GM21447 (cell line): ENCODE measurements around the gene NCK2.

ENCODE experiments used
- ATAC-seq: cut with Tn5 transposase; IDR thresholded peaks from one replicate; pipeline ENCODE4 v1.9.1; 2021; ENCODE audit not compliant: unreplicated experiment

The NCK2 gene

GRCh38 chr2:105744909-105745853 is at the start of gene NCK2:
TSS of gene NCK2 (plus strand) at chr2:105744912. CDS start at chr2:105855064, 110,152 bp downstream.
- ATAC-seq = peak; percentile 12

GRCh38 chr2:105697781-105698449 is 46.8 kb upstream of the NCK2 start:
- no peak for ATAC-seq

GRCh38 chr2:105698820-105699219 is 45.9 kb upstream of the NCK2 start:
- ATAC-seq = no peak

- ATAC-seq = no peak
These were observed 43.7 kb upstream of the NCK2 start for GRCh38 chr2:105701042-105701441.

GRCh38 chr2:105708697-105709096 is 36.0 kb upstream of the NCK2 start:
- ATAC-seq = no peak

- no peak for ATAC-seq
These were observed 33.3 kb upstream of the NCK2 start for GRCh38 chr2:105711394-105711793.

- ATAC-seq = no peak
These were observed 32.4 kb upstream of the NCK2 start for GRCh38 chr2:105712166-105712915.

GRCh38 chr2:105712981-105713596 is 31.6 kb upstream of the NCK2 start:
- no peak for ATAC-seq

- ATAC-seq = no peak
These were observed 30.6 kb upstream of the NCK2 start for GRCh38 chr2:105714141-105714540.

GRCh38 chr2:105718846-105719481 is 25.7 kb upstream of the NCK2 start:
- ATAC-seq = no peak

- no peak for ATAC-seq
These were observed 22.7 kb upstream of the NCK2 start for GRCh38 chr2:105721991-105722511.

- ATAC-seq = no peak
These were observed 21.9 kb upstream of the NCK2 start for GRCh38 chr2:105722726-105723297.

GRCh38 chr2:105723431-105723830 is 21.3 kb upstream of the NCK2 start:
- ATAC-seq = no peak

GRCh38 chr2:105725388-105725787 is 19.3 kb upstream of the NCK2 start:
- no peak for ATAC-seq

GRCh38 chr2:105730170-105730569 is 14.5 kb upstream of the NCK2 start:
- no peak for ATAC-seq

- ATAC-seq = no peak
These were observed 13.2 kb upstream of the NCK2 start for GRCh38 chr2:105731511-105731910.

- ATAC-seq = no peak
These were observed 12.6 kb upstream of the NCK2 start for GRCh38 chr2:105732101-105732500.

GRCh38 chr2:105732955-105733607 is 11.6 kb upstream of the NCK2 start:
- no peak for ATAC-seq

- no peak for ATAC-seq
These were observed 10.8 kb upstream of the NCK2 start for GRCh38 chr2:105733875-105734274.
